ENCODE results near the gene TPSAB1.

The TPSAB1 gene

GRCh38 chr16:1281517-1281916 is 41.0 kb downstream of the TPSAB1 start:
- in situ Hi-C loops (cut with HindIII; ENCODE audit: low sequenced_read_pairs) = no loop called here

DNA sequence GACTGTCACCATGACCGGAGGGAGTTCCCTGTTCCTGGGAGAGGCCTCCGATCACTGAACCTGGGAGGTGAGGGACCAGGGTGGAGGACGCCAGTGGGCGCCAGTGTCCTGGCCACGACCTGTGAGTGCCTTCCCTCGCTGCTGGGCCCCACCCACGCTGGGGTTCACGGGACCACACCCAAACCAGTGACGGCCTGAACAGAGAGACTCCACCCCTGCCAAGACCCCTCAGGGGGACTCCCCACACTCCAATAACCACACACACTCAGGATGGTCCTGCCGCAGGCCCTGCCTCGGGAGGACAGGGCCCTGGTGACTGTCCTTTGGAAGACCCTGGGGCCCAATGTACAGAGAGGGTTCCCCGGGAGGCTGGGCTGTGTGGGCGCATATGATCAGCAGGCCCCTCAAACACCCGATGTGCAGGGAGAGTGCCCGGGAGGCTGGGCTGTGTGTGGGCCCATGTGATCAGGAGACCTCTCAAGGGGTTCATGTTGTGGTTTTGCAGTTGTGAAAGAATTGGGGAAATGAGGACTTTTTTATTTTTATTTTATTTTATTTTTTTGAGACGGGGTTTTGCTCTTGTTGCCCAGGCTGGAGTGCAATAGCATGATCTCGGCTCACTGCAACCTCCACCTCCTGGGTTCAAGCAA is 41.9 kb downstream of the TPSAB1 start:
- in situ Hi-C loops (cut with HindIII; ENCODE audit: low sequenced_read_pairs) = no loop called here

- in situ Hi-C loops (cut with HindIII; ENCODE audit: low sequenced_read_pairs) = no loop called here
Measured at GRCh38 chr16:1283296-1283695, 42.8 kb downstream of the TPSAB1 start.

DNA sequence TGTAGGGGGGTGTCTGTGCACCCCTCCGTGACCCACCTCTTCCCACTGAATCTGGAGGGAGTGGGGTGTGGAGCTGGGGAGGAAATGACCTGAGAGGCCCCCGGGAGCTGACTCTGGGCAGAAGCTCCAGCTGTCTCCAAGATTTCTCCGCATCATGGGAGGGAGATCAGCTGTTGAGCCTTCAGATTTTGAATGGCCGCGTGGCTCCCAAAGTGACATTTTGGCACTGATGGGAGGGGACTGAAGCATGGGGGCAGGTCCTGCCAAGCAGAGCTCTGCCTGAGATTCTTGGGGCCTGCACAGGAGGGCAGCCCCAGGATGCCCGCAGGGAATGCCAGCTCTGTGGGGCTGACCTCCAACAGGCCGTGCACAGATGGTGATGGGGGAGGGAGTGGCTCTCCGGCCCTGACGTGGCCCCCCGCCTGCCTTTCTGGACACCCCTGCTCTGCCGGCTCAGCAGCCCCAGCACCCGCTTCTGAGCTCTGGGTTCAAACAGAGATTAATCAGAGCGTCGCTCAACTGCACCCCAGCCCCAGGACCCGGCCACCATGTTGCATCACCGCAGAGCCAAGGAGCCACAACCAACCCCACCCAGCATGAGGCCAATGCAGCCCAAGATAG is 43.6 kb downstream of the TPSAB1 start:
- in situ Hi-C loops (cut with HindIII; ENCODE audit: low sequenced_read_pairs) = no loop called here

GRCh38 chr16:1285669-1286512 is 45.4 kb downstream of the TPSAB1 start:
- in situ Hi-C loops (cut with HindIII; ENCODE audit: low sequenced_read_pairs) = no loop called here

- in situ Hi-C loops (cut with HindIII; ENCODE audit: low sequenced_read_pairs) = no loop called here
Measured at GRCh38 chr16:1286513-1287094, 46.1 kb downstream of the TPSAB1 start.

DNA sequence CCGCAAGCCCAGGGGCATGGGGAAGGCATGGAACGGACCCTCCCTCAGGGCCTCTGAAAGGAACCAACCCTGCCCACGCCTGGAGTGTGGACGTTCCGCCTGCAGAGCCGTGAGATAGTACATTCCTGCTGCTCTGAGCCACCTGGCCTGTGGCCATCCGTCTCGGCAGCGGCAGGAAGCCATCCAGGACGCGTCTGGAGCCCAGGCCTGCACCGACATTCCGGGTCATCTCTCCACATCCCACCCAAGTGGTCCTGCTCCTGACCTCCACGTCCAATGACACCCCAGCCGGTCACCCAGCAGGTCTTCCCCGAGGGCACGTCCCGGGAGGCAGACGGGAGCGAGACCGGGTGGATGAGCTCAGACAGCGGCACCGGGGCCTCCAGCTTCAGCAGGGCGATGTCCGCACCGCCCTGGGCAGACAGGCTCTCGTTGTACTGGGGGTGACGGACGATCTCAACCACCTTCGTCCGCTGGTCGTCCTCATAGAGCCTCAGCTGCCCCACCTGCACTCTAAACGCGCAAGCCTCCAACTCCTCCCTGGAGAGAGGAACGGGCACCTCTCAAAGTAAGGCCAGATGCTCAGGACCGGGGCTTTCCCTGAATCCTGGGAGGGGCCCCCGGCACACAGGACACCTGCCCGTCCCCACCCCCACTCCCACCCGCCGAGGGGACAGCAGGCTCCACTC is 47.6 kb downstream of the TPSAB1 start:
- in situ Hi-C loops (cut with HindIII; ENCODE audit: low sequenced_read_pairs) = no loop called here

GRCh38 chr16:1288813-1289476 is 48.4 kb downstream of the TPSAB1 start:
- in situ Hi-C loops (cut with HindIII; ENCODE audit: low sequenced_read_pairs) = no loop called here

DNA sequence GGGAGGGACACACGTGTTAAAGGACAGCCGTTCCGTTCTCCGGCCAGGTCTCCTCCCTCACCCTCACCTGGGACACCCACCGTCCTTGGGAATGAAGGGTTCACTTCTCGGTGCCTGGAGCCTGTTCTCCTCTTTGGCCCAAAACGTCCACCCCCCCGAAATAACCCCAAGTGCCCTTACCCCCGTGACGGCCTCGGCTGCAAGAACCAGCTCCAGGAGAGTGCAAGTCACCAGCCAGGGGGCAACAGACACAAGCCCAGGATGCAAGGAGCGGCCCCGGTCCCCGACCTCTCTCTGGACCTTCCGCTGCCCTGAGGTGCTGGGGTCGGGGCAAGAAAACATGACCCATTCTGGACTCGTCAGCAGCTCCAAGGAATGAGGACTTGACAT is 49.0 kb downstream of the TPSAB1 start:
- in situ Hi-C loops (cut with HindIII; ENCODE audit: low sequenced_read_pairs) = no loop called here

DNA sequence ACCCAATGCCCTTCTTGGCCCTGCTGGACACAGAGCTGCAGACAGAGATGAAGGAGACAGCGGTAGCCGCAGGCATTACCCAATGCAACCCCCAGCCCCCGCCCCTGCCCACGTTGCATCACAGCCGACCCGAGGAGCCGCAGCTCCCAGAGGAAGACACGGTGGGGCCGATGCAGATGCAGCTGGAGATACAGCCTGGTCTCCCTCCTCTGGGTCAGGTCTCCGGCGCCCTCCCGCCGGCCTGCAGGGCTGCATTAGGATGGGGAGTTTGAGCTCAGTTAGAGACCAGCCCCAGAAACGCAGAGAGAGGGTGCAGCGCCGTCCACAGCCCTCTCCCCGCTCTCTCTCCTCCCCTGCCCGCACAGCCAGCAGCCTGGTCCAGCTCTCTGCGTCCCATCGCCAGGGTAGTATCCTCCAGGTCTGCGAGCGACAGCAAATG is 49.6 kb downstream of the TPSAB1 start:
- in situ Hi-C loops (cut with HindIII; ENCODE audit: low sequenced_read_pairs) = no loop called here

GRCh38 chr16:1290860-1291575 is 50.5 kb downstream of the TPSAB1 start:
- in situ Hi-C loops (cut with HindIII; ENCODE audit: low sequenced_read_pairs) = no loop called here

DNA sequence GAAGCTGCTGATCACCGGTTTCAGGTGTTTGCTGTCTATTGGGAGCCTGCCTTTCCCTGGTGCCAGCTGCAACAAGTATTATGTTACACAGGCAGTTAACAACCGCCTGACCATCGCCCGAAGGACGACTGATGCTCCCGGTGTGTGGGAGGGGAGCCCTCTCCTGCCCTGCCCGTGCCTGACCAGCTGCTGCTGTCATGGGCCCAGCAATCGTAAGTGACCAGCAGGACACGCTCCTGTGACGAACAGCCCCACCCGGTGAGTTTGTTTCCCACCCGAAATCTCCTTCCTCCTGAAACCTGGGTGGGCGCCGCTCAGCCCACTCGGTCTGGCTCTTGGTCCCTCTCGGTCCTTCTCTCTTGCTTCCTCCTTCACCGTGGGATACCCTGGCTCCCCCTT is 51.1 kb downstream of the TPSAB1 start:
- in situ Hi-C loops (cut with HindIII; ENCODE audit: low sequenced_read_pairs) = no loop called here
